ENCODE measurements around the gene LARP1. TPM values are rescaled to one million over a fixed set of nuclear protein-coding genes. Genes with fewer than 3 reads are reported as not detected.

LARP1 gene
- polyA plus RNA-seq, 2 of the 4 experiments (the other 2 are of a cell fraction) = 87.0 to 112 TPM

GRCh38 chr5:154857530-154858296 is 102.5 kb downstream of the LARP1 start (continued):
- no peak for TF ChIP-seq ZNF302 (CRISPR knock-in tag; IDR thresholded peaks at IDR 0.05)
- TF ChIP-seq CHD2 (IDR thresholded peaks at IDR 0.05; ENCODE audit: low read length, partially characterized antibody) = no peak
- peak; percentile 78 for TF ChIP-seq E2F6 (IDR thresholded peaks at IDR 0.05; ENCODE audit: borderline replicate concordance, low read depth)
- no peak for TF ChIP-seq FOSB (CRISPR knock-in tag; IDR thresholded peaks at IDR 0.05)
- no peak for TF ChIP-seq CEBPB (IDR thresholded peaks at IDR 0.05)
- TF ChIP-seq, protein P1, sequence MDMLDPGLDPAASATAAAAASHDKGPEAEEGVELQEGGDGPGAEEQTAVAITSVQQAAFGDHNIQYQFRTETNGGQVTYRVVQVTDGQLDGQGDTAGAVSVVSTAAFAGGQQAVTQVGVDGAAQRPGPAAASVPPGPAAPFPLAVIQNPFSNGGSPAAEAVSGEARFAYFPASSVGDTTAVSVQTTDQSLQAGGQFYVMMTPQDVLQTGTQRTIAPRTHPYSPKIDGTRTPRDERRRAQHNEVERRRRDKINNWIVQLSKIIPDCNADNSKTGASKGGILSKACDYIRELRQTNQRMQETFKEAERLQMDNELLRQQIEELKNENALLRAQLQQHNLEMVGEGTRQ (IDR thresholded peaks at IDR 0.05) = no peak
- no peak for TF ChIP-seq HDAC2 (IDR thresholded peaks at IDR 0.05)
- TF ChIP-seq ZSCAN20 (CRISPR knock-in tag; IDR thresholded peaks at IDR 0.05) = no peak
- no peak for TF ChIP-seq MAFK (IDR thresholded peaks at IDR 0.05; ENCODE audit: partially characterized antibody)

GRCh38 chr5:154858297-154858971 is 103.3 kb downstream of the LARP1 start, which contains the start of gene CNOT8:
CNOT8 (plus strand) TSS chr5:154858627; CDS start chr5:154863279, 4,652 bp downstream.
- no peak for FAIRE-seq
- H3K27ac ChIP-seq = peak within 1 kb of the TSS; percentile 87 to 98
- peak; percentile 79 to 91 for ATAC-seq
- WGBS (ENCODE audit: missing lambda C conversion rate) = under 1% methylated on average over 55 of the region's 65 CpGs
- H3K4me3 ChIP-seq = peak within 1 kb of the TSS; percentile 76
- CTCF ChIA-PET = interaction anchor here (1.5 kb wide), 1 partner anchor 208 kb away, joined by 3 read pairs; no protein-coding TSS in a partner anchor
- POLR2A ChIA-PET = interaction anchor here (0.6 to 2.4 kb wide), 13 partner anchors 10 to 176 kb away, joined by 3 to 14 read pairs (median 4); partner anchors contain the start of gene GEMIN5
- H3K9me3 ChIP-seq = no peaks in the 10 kb centered on the region
- peaks cover 30% of the 10 kb centered on the region; the same call in 2 of the 3 replicates for H3K4me1 ChIP-seq
- peak within 1 kb of the TSS; percentile 96 for H3K4me2 ChIP-seq
- DNase-seq (ENCODE audit: low read depth in 1 of 2, low spot score in 1 of 2) = peak; percentile 80 to 99
- TF ChIP-seq TFCP2L1 (CRISPR knock-in tag; IDR thresholded peaks at IDR 0.05) = peak; percentile 55; the same call in 1 of the 2 replicates
- TF ChIP-seq MAX (IDR thresholded peaks at IDR 0.05) = peak; percentile 84
- TF ChIP-seq HEYL (CRISPR knock-in tag; IDR thresholded peaks at IDR 0.05) = no peak
- TF ChIP-seq ZFP36 (IDR thresholded peaks at IDR 0.05; ENCODE audit: borderline replicate concordance, partially characterized antibody) = no peak
- TF ChIP-seq RCOR1 (IDR thresholded peaks at IDR 0.05; ENCODE audit: low read depth, low read length) = no peak
- no peak for TF ChIP-seq FOSB (CRISPR knock-in tag; IDR thresholded peaks at IDR 0.05)
- TF ChIP-seq HDAC2 (IDR thresholded peaks at IDR 0.05) = no peak
- TF ChIP-seq, protein P1 (IDR thresholded peaks at IDR 0.05) = no peak
- no peak for TF ChIP-seq ZNF302 (CRISPR knock-in tag; IDR thresholded peaks at IDR 0.05)
- no peak for TF ChIP-seq CHD2 (IDR thresholded peaks at IDR 0.05; ENCODE audit: low read length, partially characterized antibody)
- TF ChIP-seq BHLHE40 (IDR thresholded peaks at IDR 0.05; ENCODE audit: low read depth, low read length) = no peak
- TF ChIP-seq JUNB (IDR thresholded peaks at IDR 0.05) = no peak
- no peak for TF ChIP-seq HOXB5 (CRISPR knock-in tag; IDR thresholded peaks at IDR 0.05)
- peak; percentile 65; the same call in 2 of the 3 replicates for TF ChIP-seq BCL3 (IDR thresholded peaks at IDR 0.05)
- TF ChIP-seq MAZ (IDR thresholded peaks at IDR 0.05; ENCODE audit: borderline replicate concordance, low read depth, low read length) = no peak
- TF ChIP-seq MAFK (IDR thresholded peaks at IDR 0.05; ENCODE audit: partially characterized antibody) = no peak
- peak; percentile 78 to 86 for TF ChIP-seq JUN (IDR thresholded peaks at IDR 0.05)
- TF ChIP-seq PHF8 (IDR thresholded peaks at IDR 0.05; ENCODE audit: borderline replicate concordance, low read depth) = peak; percentile 48
- TF ChIP-seq MYC (IDR thresholded peaks at IDR 0.05; ENCODE audit: borderline replicate concordance, low read length) = peak; percentile 72
- TF ChIP-seq, protein P2, sequence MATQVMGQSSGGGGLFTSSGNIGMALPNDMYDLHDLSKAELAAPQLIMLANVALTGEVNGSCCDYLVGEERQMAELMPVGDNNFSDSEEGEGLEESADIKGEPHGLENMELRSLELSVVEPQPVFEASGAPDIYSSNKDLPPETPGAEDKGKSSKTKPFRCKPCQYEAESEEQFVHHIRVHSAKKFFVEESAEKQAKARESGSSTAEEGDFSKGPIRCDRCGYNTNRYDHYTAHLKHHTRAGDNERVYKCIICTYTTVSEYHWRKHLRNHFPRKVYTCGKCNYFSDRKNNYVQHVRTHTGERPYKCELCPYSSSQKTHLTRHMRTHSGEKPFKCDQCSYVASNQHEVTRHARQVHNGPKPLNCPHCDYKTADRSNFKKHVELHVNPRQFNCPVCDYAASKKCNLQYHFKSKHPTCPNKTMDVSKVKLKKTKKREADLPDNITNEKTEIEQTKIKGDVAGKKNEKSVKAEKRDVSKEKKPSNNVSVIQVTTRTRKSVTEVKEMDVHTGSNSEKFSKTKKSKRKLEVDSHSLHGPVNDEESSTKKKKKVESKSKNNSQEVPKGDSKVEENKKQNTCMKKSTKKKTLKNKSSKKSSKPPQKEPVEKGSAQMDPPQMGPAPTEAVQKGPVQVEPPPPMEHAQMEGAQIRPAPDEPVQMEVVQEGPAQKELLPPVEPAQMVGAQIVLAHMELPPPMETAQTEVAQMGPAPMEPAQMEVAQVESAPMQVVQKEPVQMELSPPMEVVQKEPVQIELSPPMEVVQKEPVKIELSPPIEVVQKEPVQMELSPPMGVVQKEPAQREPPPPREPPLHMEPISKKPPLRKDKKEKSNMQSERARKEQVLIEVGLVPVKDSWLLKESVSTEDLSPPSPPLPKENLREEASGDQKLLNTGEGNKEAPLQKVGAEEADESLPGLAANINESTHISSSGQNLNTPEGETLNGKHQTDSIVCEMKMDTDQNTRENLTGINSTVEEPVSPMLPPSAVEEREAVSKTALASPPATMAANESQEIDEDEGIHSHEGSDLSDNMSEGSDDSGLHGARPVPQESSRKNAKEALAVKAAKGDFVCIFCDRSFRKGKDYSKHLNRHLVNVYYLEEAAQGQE (IDR thresholded peaks at IDR 0.05) = no peak
- TF ChIP-seq GATA3 (IDR thresholded peaks at IDR 0.05; ENCODE audit: borderline replicate concordance) = peak; percentile 25
- no peak for TF ChIP-seq KDM1A (IDR thresholded peaks at IDR 0.05; ENCODE audit: low read depth)
- TF ChIP-seq ZC3H11A (IDR thresholded peaks at IDR 0.05) = no peak
- 0 out of 2 replicates have a peak, but pooled peaks have one; percentile 6 for TF ChIP-seq FOXS1 (CRISPR knock-in tag; IDR thresholded peaks at IDR 0.05)
- TF ChIP-seq KDM5A (IDR thresholded peaks at IDR 0.05) = no peak
- TF ChIP-seq E2F6 (IDR thresholded peaks at IDR 0.05; ENCODE audit: borderline replicate concordance, low read depth) = 0 out of 2 replicates have a peak, but pooled peaks have one; percentile 43

All from A549 (cell line).